LoVo (cell line): Measurements from ENCODE around the gene PHF12.

ENCODE experiments used
- DNase-seq: peaks from one replicate; pipeline ENCODE4 v3.0.0-alpha.2; 2016; ENCODE audit warnings: low spot score

Gene PHF12

DNA sequence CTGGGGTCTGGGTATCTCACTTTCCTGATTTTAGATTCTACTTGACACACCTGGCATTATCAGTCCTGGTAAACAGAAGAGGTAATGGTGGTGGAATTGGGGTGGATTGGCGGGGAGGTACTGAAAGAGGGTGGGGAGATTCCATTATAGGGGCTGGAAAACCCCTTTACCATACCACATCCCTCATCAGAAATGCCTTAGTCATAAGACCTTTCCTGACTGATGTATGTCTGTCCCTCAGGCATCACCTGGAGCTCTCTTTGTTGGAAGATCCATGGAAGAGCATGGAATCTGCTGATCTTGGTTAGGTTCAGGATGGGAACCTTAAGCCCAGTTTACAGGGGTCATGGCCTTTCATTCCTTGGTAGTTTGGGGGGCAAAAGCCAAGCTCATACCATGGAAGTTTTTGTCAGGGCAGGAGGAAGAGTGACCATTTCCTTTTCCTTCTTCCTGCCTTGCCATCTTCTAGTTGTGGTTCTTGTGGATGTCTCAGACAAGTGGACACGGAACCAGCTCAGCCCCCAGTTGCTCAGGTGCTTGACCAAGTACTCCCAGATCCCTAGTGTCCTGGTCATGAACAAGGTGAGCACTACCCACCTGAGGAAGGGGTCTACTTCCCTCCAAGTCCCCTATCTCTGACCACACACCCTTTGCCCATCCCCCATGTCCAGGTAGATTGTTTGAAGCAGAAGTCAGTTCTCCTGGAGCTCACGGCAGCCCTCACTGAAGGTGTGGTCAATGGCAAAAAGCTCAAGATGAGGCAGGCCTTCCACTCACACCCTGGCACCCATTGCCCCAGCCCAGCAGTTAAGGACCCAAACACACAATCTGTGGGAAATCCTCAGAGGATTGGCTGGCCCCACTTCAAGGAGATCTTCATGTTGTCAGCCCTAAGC lies 93.2 kb downstream of the PHF12 start:
- DNase-seq, result no peak

DNA sequence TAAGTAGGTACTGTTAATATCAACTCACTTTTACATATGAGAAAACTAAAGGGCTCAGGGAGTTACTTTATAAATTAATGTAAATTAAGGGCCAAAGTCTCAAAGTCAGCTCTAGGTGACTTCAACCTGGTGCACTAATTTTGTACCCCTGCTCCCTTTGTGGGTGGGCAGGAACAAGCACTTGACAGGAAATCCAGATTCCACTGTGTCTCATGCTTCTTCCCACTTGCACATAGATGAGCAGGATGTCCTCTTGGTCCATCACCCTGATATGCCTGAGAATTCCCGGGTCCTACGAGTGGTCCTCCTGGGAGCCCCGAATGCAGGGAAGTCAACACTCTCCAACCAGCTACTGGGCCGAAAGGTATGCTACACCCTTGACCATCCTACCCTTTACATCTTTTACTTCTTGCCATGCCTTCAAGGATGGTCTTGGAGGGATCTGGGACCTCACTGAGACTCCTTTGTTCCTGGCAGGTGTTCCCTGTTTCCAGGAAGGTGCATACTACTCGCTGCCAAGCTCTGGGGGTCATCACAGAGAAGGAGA lies 95.2 kb downstream of the PHF12 start:
- DNase-seq, result no peak

DNA sequence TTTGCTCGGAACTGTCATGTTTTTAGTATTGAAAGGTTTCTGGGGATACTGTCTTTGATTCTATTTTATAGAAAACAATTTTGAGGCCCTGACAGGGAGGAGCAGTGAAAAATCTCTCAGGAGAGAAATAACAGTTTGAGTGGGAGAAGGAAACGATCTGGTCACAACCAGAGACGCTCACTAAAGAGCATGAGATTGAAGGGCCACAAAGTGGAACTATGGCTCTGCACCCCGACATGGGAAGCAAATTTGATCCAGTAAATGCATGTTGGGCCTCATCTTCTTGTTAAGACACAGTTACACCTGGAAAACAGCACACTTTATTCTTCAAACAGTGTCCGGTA lies 96.0 kb downstream of the PHF12 start:
- DNase-seq, result no peak
